Activated CD8-positive, alpha-beta memory T cell treated with anti-CD3 and anti-CD28 coated beads for 48 hours (primary cell): Measurements from ENCODE around the gene RANBP1.

Source experiments
- DNase-seq, 3 experiments: peaks; one replicate each; pipeline ENCODE4 v3.0.0-alpha.2; 2020; ENCODE audit warnings: low read depth in 2 of 3, low spot score in 2 of 3

RANBP1 gene

DNA sequence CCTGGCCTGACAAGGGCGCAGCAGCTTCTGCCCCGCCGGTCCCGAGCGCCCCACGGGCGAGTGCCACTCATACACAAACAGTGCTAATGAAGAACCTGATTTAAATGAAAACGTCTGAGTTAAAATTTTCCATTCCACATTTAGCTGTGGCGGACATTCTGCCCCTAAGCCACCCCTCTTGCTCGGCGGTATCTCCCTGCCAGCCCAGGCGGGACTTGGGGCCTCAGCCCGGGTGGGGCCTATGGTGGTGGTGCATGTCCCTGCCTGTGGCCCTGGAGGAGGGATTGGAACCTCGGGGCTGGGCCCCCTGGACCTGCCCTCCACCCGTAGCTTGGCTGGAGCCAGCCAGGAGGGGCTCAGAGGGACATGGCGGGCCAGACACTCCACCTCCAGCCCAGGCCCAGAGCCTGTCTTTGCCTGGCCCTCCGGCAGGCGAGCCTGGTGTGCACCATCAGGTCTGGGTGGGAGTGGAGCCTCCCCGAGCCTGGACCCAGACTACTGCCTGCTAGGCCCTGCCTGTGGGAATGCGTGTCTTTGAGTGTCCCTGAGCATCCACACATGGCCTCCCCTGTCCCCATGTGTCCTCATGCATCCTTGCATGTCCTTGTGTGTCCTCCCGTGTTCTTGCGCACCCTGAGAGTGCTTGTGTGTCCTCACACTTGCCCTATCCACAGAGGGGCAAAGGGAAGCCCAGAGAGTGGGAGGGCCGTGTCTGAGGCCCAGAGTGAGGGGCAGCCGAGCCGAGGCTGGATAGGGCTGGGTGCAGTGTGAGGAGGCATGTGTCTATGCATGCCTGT lies 20.1 kb downstream of the RANBP1 start:
- no peak for DNase-seq

- DNase-seq = no peak
These were observed 20.6 kb downstream of the RANBP1 start for GRCh38 chr22:20136603-20136873.

DNA sequence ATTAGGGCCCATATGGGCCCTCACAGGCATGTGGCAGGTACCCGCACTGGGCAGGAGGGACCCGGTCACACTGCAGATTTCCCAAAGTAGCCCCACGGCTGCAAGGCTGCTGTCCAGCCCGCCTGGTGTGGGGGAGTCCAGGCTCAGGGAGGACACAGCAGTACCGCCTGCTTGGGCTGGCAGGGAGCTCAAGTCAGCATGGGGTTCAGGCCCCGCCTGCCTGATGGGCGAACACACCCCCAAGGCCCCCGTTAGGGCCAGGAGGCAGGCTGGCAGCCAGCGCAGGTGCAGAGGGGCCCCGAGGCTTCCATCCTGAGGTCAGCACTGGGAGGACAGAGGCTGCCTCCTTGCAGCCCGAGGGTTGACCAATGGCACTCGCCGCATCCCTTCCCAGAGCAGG lies 21.2 kb downstream of the RANBP1 start:
- DNase-seq = no peak

DNA sequence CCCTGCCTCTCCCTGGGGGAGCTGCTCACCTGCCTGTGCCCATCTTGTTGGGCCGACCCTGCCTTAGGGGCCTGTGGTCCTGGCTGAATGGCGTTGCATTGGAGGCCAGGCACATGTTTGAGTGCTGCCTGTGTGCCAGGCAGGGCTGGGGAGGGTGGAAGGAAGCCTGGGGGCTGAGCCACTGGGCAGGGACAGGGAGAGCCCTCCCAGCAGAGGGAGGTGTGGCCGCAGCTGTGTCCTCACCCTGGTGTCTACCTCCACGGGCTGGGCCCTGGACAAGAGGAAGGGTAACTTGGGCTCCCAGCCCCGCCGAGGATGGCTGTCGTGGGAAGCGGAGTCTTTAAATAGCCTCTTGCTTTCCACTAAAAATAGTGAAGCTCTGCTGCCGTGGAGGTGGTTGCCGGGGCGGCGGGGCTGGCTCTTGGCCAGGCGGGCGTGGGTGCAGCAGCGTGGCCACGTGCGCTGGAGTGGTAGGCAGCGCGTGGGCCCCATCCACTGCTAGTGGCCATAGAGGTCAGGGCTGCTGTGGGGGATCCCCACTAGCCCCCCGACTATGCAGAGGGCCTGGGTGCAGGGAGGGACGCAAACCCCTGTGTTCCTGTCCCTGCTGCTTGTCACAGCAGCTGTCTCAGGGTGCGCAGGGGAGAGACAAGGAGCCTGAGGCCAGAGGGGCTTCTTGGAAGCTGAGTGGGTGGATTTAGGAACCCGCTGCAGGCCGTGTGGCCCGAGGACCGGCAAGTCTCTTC lies 21.9 kb downstream of the RANBP1 start:
- no peak for DNase-seq

DNA sequence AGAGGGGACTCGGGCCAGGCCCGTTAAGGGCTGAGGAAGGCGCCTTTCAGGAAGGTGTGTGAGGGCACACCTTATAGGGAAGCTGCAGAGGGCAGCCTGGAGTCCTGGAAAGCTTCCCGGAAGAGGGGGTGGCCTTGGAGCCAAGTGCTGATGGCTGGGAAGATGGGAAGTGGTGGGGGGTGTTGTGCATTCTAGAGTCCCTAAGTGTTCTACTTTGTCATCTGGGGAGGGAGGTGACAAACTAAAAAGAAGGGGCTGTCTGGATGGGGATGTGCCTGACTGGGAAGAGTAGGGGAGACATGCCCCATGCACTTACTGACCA lies 22.5 kb downstream of the RANBP1 start:
- no peak for DNase-seq

DNA sequence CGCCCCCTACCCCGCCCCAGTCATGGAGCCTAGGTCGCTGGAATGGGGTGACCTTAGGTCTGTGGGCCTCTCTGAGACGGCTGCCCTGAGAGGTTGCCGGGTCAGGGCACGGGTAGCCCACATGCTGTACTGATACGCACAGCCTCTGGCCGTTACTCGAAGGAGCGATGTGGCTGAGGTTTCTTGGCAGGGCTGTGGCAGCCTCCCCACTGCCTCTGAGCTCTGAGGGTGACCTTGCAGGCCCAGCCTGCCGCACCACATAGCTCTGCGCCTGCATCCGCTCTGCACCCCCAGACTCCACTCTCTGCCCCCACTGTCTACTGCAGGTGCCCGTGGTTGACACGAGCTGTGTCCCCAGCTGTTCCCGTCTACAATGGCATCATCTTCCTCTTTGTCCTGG lies 23.0 kb downstream of the RANBP1 start:
- no peak for DNase-seq

GRCh38 chr22:20139391-20140106 lies 23.6 kb downstream of the RANBP1 start:
- DNase-seq = no peak

- no peak for DNase-seq
These were observed 24.2 kb downstream of the RANBP1 start for GRCh38 chr22:20140107-20140445.

DNA sequence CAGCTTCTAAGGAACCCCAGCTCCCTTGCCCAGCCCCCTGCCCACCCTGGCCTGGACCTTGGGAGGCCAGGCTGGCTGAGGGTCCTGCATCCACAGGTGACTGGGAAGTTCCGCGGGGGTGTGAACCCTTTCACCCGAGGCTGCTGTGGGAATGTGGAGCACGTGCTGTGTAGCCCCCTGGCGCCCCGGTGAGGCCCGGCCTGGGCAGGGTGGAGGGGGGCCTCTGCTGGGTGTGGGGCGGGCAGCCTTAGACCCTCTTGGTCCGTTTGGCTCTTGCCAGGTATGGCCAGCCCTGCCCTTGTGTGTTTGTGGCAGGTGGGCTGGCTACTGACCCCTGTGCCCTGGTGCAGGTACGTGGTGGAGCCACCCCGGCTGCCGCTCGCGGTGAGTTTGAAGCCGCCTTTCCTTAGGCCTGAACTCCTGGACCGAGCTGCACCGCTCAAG lies 24.6 kb downstream of the RANBP1 start:
- no peak for DNase-seq

DNA sequence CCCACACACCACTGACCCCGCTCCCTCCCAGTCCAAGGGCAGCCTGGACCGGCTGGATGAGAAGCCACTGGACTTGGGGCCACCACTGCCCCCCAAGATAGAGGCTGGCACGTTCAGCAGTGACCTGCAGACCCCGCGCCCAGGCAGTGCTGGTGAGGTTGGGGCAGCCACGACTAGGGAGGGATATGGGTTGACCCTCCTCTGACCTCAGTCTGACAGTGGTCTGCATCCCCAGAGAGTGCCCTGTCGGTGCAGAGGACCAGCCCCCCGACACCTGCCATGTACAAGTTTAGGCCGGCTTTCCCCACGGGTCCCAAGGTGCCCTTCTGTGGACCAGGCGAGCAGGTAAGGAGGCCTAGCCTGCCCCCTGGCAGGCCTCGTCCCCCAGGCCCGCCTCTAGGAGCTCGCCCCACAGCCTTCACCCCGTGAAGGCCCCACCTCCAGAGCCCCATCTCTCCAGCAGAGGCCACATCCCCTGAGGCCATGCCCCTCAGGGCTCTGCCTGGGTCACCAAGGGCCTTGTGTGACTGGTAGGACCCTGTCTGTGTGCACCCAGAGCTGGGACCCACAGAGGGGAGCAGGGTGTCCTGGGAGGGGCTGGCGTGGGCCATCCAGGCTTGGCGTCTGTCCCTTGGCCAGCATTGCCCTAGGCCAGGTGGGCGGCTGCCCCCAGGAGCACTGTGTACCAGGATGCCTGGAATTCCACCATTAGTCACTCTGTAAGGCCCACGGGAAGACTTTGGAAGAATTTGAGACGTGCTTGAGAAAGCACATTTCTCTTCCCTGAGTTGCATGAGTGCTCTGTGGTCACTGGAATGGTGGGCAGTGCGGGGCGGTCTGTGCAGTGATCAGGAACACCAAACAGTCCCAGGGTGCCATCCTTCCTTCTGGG lies 25.5 kb downstream of the RANBP1 start:
- no peak for DNase-seq

GRCh38 chr22:20142711-20143621 lies 27.1 kb downstream of the RANBP1 start:
- no peak for DNase-seq

DNA sequence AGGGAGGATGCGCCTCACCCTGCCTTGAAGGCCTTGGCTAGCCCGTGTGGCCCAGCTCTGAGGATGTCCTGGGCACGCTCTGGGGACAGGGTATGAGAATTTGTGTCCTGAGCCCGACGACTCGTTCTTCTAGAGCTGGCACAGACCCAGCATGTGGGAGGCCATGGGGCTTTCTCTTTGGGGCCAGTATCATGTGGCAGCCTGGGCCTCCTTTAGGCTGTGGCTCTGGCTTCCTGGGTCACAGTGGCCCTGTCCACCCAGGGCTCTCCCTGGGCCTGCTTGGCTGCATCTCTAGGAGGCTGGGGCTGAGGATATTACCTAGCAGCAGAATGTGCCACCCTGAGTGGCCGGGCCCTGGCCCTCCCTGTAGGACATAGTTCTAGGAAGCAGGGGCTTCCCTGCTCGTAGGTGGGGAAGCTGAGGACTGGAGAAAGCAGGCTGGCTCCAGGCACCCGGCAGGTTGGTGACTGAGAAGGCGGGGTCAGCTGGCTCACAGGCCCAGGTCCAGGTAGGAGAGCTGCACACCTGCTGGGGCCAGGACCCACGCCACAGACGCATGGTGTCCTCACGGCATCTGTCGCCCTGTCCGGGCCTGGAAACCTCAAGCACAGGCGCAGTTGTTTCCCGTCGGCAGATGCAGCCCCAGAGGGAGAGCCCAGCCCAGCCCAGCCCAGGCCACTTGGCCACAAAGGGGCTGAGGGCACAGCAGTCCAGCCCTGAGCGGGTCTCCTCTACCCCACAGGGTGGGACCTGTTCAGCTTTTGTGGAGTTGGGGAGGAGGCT lies 28.2 kb downstream of the RANBP1 start:
- no peak for DNase-seq

DNA sequence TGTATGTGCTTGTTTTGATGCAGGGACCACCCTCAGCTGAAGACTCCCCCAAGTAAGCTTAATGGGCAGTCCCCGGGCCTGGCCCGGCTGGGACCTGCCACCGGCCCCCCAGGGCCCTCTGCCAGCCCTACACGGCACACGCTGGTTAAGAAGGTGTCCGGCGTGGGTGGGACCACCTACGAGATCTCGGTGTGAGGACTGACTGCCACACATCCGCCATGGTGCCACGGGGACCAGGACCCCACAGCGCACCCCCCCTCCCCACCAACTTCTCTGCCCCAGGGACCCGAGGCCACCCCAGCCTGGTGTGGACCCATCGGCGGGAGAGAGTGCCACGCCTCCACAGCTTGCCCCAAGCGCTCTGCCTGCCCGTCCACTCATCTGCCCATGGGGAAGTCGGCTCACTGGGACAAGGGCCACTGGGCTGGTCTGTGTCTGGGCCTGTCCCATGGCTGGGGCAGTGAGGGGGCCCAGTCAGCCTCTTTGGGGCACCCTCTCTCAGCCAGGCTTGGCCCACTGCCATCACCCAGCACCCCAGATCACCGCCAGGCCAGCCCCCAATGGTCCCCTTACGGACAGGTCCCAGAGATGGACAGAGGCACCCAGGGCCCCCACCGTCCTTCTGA lies 29.4 kb downstream of the RANBP1 start:
- DNase-seq = no peak

DNA sequence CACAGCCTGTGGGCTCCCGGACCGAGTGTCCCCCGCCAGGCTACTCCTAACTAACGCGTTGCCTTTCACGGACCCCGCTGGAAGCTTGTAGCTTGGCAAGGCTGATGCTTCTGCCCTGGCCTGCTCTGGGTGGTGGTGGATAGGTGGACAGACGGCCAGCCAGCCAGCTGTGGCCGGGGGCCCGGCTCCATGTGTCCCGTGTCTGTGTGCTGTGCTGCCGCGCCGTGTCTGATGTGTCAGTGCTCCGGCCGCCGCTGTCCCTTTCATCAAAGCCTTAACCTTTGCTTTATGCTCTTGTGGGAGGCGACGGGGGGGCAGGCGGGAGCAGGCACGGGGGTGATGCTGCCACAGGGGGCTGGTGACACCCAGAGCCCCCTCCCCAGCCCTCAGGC lies 29.9 kb downstream of the RANBP1 start:
- no peak for DNase-seq

DNA sequence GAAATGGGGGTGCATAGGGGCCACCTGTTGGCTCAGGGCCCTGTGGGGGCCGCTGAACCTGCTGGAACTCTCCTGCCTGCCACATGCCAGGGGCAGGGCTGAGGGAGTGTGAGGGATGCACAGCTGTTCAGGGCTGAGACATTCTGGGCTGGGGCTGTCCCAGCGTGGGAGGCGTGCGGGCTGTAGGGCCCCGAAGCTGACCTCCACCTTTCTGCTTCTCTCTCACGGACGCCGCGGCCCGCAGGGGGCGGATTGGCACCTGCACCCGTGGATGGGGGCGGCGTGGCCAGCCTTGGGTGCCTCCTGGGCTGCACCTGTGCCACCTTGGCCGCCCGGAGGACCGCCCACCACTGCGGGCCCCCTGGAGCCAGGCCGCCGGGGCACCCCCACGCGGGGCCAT lies 30.9 kb downstream of the RANBP1 start:
- DNase-seq = no peak

GRCh38 chr22:20147237-20147988 lies 31.5 kb downstream of the RANBP1 start:
- DNase-seq = no peak

DNA sequence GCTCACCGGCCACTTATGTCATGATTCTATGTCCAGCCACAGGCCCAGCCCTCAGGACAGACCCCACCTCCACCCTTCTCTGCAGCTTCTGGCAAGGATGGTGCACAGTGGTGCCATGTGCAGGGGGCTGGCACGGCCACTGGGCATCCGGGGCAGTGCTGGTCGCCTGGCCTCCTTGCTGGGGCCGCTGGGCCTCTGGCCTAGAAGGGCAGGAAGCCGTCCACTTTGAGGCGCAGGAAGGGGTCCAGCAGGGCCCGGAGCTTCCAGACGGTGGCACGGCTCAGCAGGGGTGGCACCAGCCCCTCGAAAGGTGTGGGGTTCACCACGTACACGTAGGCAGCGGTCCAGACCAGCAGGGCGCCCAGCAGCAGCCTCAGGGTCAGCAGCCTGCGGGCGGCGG lies 32.5 kb downstream of the RANBP1 start:
- DNase-seq = no peak
